Thoracic aorta (tissue), 2 donors: ENCODE results near the gene SLC2A8. TPM values are rescaled to one million over a fixed set of nuclear protein-coding genes. Genes with fewer than 3 reads are reported as not detected.
A peak's percentile ranks its signal among the peaks of the same experiment; 100 is the strongest.

Experiments used
- ATAC-seq: fragments of 150-250 bp; one replicate; pipeline ENCODE4 v1.8.0; 2017; ENCODE audit warnings: low read depth; ENCODE audit not compliant: insufficient number of reproducible peaks, low FRiP score
- DNase-seq: peaks from one replicate; pipeline ENCODE4 v3.0.0-alpha.2; 2020; ENCODE audit warnings: low spot score
- H3K27ac ChIP-seq, 2 donors: fragments of 200-600 bp; sonication (generic); 1 replicate in 1 of 2; 2 replicates in 1 of 2; pipeline ENCODE4 v1.5.1; 2016; ENCODE audit warnings: mild to moderate bottlenecking in 2 of 2, moderate library complexity in 2 of 2
- H3K27me3 ChIP-seq: fragments of 200-600 bp; sonication (generic); replicated peaks from 2 replicates; pipeline ENCODE4 v1.6.0; 2016; ENCODE audit warnings: mild to moderate bottlenecking; ENCODE audit not compliant: insufficient read depth
- H3K36me3 ChIP-seq: fragments of 200-600 bp; sonication (generic); one replicate; pipeline ENCODE4 v1.5.1; 2016
- H3K4me1 ChIP-seq, 2 donors: fragments of 200-600 bp; sonication (generic); 1 replicate in 1 of 2; 2 replicates in 1 of 2; pipeline versions ENCODE4 v1.5.1 to v1.6.0; 2016; ENCODE audit warnings: low read depth in 2 of 2, mild to moderate bottlenecking in 1 of 2; ENCODE audit not compliant: control insufficient read depth in 1 of 2
- H3K4me3 ChIP-seq: fragments of 200-600 bp; sonication (generic); 2 replicates; pipeline ENCODE4 v1.5.1; 2016; ENCODE audit warnings: mild to moderate bottlenecking
- H3K9me3 ChIP-seq: fragments of 200-600 bp; sonication (generic); 2 replicates; pipeline ENCODE4 v1.5.1; 2016
- total RNA-seq, 2 donors: library from RNA; depleted of rRNA; stranded (reverse); fragments of >200 nt; gene quantifications; one replicate each; pipeline versions ENCODE4 v1.1.0 to v1.2.3, GENCODE V29; 2016
- TF ChIP-seq, protein P1 (sequence below): fragments of 200-600 bp; sonication (generic); IDR thresholded peaks from one replicate; pipeline ENCODE4 v1.5.1; 2019; ENCODE audit warnings: antibody characterized with exemption

The SLC2A8 gene
- total RNA-seq, 2 donors from 2014 or later: 21.3 to 33.4 TPM

DNA sequence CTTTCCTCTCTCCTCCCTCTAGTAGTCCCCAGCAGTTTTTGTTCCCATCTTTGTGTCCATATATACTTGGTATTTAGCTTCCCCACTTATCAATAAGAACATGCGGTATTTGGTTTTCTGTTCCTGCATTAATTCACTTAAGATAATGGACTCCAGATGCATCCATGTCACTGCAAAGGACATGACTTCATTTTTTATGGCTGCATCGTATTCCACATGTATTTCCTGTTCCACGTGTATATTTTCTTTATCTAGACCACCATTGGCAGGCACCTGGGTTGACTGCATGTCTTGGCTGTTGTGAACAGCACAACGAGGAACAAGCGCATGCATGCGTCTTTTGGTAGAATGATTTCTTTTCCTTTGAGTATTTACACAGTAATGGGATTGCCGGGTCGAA, 33.4 kb downstream of the SLC2A8 start:
- peaks cover 30% of the 10 kb centered on the region for H3K36me3 ChIP-seq
- peaks cover 2 to 7% of the 10 kb centered on the region in 2 donors for H3K4me1 ChIP-seq
- DNase-seq (no peak), ATAC-seq (no peak)
- TF ChIP-seq, protein P1, sequence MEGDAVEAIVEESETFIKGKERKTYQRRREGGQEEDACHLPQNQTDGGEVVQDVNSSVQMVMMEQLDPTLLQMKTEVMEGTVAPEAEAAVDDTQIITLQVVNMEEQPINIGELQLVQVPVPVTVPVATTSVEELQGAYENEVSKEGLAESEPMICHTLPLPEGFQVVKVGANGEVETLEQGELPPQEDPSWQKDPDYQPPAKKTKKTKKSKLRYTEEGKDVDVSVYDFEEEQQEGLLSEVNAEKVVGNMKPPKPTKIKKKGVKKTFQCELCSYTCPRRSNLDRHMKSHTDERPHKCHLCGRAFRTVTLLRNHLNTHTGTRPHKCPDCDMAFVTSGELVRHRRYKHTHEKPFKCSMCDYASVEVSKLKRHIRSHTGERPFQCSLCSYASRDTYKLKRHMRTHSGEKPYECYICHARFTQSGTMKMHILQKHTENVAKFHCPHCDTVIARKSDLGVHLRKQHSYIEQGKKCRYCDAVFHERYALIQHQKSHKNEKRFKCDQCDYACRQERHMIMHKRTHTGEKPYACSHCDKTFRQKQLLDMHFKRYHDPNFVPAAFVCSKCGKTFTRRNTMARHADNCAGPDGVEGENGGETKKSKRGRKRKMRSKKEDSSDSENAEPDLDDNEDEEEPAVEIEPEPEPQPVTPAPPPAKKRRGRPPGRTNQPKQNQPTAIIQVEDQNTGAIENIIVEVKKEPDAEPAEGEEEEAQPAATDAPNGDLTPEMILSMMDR: no peak
- no peaks in the 10 kb centered on the region for H3K9me3 ChIP-seq
- H3K4me3 ChIP-seq: no peak overlapping the region
- no peak overlapping the region for H3K27ac ChIP-seq
- no peaks in the 10 kb centered on the region for H3K27me3 ChIP-seq

DNA sequence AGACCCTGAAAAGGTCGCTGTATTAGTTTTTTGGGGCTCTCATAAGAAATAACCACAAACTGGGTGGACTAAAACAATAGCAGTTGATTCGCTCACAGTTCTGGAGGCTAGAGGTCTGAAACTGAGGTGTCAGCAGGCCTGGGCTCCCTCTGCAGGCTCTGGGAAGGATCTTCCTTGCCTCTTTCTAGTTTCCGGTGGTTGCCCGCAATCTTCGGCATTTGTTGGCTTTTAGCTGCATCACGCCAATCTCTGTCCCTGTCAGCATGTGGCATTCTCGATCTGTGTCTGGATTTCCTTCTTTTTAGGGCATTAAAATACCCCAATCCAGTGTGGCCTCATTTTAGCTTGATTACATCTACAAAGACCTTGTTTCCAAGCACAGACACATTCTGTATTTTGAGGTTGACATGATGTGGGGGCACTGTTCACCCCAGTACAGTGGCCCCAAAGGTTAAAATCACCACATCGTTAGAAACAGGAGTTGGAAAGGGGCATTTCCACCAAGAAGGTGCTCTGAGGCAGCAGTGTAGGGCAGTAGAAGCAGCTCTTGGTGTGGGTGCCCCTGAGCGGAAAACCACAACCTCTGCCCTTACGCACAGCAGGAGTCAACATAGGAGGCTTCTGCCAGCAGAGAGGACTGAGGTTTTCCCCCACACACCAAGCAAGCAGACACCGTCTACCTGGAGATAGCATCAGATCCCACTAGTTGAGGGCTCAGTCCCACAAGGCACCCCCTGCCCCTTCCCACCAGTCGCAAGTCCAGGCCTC, 40.7 kb downstream of the SLC2A8 start:
- TF ChIP-seq, protein P1: no peak
- H3K4me3 ChIP-seq: no peak overlapping the region
- ATAC-seq (no peak), DNase-seq (no peak)
- no peak overlapping the region for H3K27ac ChIP-seq
- no peaks in the 10 kb centered on the region for H3K4me1 ChIP-seq
- no peaks in the 10 kb centered on the region for H3K27me3 ChIP-seq
- peaks cover 65% of the 10 kb centered on the region for H3K36me3 ChIP-seq
- H3K9me3 ChIP-seq: no peaks in the 10 kb centered on the region

DNA sequence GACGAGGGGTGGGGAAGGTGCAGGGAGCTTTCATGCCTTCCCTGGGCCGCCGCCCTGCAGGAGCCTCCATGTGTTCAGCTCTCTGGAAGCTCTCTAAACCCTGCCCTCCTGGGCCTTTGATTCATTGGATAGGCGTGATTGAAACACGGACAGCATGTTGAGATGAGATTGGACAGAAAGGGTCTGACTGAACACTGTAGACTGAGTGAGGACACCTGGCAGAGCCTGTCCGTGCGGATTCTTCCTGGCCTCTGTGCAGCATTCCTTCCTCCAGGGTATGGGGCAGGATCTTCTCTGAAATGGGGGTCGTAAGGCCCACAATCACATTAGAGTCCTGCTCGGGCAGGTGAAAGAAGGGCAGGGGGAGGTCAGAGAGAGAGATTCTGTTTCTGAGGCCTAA, 41.4 kb downstream of the SLC2A8 start:
- Histone ChIP-seq H3K27ac (no peak overlapping the region), H3K4me1 (no peaks in the 10 kb centered on the region), H3K9me3 (peaks cover under 1% of the 10 kb centered on the region), H3K27me3 (no peaks in the 10 kb centered on the region), H3K4me3 (no peak overlapping the region), H3K36me3 (peaks cover 67% of the 10 kb centered on the region)
- no peak for DNase-seq
- TF ChIP-seq, protein P1: no peak
- ATAC-seq: no peak

DNA sequence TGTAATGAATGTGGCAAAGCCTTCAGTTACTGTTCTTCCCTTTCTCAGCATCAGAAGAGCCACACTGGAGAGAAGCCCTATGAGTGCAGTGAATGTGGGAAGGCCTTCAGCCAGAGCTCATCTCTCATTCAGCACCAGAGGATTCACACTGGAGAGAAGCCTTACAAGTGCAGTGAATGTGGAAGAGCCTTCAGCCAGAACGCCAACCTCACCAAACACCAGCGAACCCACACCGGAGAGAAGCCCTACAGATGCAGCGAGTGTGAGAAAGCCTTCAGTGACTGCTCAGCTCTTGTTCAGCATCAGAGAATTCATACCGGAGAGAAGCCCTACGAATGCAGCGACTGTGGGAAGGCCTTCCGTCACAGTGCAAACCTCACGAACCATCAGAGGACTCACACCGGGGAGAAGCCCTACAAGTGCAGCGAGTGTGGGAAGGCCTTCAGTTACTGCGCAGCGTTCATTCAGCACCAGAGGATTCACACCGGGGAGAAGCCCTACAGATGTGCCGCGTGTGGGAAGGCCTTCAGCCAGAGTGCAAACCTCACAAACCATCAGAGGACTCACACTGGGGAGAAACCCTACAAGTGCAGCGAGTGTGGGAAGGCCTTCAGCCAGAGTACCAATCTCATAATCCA, 47.4 kb downstream of the SLC2A8 start:
- Histone ChIP-seq H3K27me3 (no peaks in the 10 kb centered on the region), H3K27ac (peak overlapping the region in 1 of 2 donors; percentile 44), H3K4me3 (no peak overlapping the region), H3K36me3 (peaks cover 51% of the 10 kb centered on the region), H3K9me3 (peaks cover 3% of the 10 kb centered on the region), H3K4me1 (peaks cover 2 to 11% of the 10 kb centered on the region in 2 donors)
- TF ChIP-seq, protein P1: no peak
- DNase-seq (no peak), ATAC-seq (no peak)
